Hindlimb muscle (tissue), 1 donor: ENCODE data around the gene YEATS2. TPM values are rescaled to one million over a fixed set of nuclear protein-coding genes. Genes with fewer than 3 reads are reported as not detected.
"Not testable (repeated sequence)": the region's sequence is repeated elsewhere in the genome, so short reads cannot be mapped to it uniquely, and the experiment has no call there.

Experiments
- DNase-seq: peaks from one replicate; pipeline ENCODE4 v3.0.0-alpha.2; 2013
- polyA plus RNA-seq: library from polyadenylated mRNA; unstranded; fragments of 120-200 nt; gene quantifications from one replicate; pipeline ENCODE4 v1.2.1, GENCODE V29; 2013; ENCODE audit not compliant: insufficient read length

The YEATS2 gene
- polyA plus RNA-seq, 1 donor, result 32.8 TPM

DNA sequence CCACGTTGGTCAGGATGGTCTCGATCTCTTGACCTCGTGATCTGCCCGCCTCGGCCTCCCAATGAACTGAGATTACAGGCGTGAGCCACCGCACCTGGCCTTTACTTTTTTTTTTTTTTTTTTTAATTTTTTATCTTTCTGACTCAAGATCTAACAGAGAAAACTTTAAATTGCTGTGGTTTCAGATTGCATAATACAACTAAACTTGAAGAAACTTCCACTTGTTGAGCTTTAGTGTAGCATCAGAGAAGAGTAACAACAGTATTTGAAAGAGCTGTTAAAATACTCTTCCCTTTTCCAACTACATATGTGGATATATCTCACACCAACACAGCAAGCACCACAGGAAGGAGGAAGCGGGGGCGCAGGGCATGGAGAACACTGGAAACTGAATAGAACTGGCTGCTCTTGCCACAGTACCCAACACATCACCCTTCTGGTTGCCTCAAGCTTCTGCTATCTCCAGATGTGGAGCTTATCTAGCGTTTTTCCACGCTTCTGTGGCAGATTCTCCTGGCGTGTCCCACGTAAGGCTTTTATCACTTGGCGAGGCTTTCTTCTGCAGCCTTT lies 82.4 kb downstream of the YEATS2 start:
- DNase-seq, result no peak

DNA sequence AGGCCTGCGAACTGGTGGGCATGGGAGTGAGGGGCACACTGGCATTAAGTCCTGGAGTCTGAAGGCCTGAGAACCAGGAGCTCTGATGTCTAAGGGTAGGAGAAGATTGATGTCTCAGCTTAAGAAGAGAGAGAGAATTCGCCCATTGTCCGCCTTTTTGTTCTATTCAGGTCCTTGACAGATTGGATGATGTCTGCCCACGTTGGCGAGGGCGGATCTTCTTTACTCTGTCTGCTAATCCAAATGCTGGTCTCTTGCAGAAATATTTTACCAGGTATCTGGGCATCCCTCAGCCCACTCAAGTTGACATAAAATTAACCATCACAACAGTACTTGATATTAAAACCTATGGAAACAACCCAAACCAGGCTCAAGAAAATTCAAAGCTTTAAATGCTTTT lies 83.6 kb downstream of the YEATS2 start:
- no peak for DNase-seq

DNA sequence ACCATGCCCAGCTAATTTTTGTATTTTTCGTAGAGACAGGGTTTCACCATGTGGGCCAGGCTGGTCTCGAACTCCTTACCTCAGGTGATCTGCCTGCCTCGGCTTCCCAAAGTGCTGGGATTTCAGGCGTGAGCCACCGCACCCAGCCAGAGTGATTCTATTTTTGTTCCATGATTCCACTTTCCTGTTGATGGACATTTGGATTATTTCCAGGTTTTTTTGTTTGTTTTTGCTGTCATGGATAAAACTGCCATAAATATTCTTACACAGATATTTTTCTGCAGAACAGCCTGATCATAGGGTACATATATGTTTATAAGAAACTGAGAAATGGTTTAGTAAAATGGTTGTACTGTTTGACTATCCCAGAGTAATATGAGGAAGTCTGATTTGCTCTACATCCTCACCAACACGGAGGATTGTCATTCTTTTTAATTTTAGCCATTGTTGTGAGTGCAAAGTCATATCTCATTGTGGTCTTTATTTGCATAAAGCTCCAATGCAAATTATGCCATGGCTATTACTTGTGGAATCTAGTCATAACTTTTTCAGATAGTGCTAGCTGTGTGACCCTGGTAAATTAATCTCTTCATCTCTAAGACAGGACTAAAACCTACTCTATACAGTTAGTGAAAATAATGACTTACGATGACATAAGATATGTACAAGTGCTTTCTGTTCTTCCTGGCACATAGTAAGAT lies 85.1 kb downstream of the YEATS2 start:
- no peak for DNase-seq

DNA sequence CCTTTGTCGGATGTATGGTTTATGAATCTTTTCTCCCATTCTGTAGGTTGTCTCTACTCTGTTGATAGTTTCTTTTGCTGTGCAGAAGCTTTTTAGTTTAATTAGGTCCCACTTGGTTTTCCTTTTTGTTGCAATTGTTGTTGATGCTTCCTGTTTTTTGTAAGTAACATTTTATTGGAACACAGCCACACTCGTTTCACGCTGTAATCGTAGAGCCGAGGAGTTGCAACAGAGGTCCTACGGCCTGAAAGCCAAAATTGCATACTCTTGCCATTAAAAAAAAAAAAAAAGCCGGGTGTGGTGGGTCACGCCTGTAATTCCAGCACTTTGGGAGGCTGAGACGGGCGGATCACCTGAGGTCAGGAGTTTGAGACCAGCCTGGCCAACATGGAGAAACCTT lies 86.9 kb downstream of the YEATS2 start:
- DNase-seq, result not testable (repeated sequence)

DNA sequence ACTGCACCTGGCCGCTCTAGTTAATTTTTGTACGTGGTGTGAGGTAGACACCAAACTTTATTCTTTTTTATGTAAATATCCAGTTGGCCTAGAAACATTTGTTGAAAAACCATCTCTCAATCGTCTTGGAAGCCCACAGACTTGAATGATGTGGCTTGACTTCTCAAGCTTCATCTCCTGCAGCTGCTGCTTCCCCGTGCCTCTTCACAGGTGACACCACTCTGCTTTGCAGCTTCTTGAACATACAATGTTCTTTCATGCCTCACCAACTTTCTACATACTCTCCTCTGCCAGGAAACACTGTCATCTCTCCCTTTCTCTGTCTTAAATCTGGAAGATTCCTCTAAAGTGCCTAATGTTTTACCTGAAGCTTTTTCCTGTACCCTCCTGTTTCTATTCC lies 92.2 kb downstream of the YEATS2 start:
- DNase-seq, result no peak

DNA sequence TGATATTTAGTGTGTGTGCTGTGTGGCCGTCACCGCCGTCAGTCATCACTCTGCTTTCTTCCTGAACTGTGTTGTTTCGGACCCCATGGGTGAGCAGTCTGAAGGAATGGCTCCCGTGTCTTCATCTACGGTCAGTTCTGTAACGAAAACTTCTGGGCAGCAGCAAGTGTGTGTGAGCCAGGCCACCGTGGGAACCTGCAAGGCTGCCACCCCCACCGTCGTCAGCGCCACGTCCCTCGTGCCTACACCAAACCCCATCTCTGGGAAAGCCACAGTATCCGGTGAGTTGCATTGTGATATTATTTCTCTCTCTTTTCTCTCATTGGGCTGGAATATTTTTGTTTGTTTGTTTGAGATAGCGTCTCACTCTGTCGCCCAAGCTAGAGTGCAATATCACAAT lies 93.1 kb downstream of the YEATS2 start:
- no peak for DNase-seq

DNA sequence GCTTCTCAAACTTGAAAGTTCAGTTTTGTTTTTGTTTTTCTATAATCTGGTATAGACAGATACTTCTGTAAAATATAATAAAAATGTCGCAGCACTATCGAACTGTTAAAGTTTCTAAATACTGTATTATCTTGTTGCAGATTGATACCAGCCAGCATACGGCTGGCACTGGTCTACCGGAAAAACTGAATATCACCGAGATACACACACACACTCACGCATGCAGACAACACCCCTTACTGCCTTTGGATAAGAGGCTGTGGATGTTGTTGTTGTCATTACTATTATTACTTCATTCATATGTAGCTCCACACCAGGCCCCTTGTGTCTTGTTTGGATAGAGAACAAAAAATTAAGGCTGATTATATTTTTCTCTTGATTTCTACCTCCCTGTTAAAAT lies 95.4 kb downstream of the YEATS2 start:
- DNase-seq, result no peak

DNA sequence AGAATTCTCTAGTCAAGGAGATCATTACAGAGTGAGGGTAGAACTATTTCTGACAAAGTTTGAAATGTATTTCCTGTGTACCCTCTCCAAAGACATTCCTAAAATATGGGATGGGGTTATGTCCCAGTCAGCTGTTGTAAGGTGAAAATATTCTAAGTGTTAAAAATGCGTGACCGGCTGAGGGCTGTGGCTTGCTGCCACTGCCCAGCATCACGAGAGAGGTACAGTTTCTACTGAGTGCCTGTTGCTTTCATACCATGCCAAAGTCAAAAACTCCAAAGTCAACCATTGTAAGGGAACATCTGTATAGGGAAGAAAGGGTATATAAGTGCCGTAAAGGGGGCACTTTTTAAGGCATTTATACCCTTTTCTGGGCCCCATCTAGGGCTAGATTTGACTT lies 96.9 kb downstream of the YEATS2 start:
- DNase-seq, result no peak

DNA sequence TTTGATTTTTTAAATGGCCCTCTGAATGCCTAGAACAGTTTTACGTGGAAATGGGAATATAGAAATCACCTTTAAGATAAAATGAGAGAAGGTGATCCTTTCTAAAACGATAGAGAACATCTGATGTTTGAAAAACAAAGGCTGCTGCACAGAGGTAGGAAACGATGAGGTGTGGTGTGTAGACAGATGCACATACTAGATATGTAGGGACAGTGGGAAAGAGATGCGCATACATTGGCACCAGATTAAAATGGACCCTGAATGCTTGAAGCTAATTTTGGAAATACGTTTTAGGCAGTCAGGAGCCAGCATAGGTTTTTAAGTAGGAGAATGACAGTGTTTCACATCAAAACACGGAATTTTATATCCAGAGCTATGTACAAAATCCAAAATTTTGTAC lies 98.8 kb downstream of the YEATS2 start:
- no peak for DNase-seq

DNA sequence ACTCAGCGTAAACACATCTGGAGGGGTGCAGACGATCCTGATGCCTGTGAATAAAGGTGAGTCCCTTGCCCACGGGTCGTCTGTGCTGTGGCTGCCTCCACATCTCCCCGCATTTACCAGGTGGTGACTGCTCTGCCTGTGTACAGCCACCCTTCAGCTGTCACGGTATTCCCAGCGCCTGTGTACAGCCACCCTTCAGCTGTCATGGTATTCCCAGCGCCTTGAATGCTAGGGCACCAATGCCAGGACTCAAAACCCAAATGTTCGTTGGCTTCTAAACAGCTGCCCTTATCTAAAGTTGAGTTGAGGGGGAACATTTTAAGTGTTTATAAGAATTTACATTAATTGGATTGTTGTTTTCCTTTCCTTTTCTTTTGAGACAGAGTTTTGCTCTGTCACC lies 100.4 kb downstream of the YEATS2 start:
- DNase-seq, result no peak

DNA sequence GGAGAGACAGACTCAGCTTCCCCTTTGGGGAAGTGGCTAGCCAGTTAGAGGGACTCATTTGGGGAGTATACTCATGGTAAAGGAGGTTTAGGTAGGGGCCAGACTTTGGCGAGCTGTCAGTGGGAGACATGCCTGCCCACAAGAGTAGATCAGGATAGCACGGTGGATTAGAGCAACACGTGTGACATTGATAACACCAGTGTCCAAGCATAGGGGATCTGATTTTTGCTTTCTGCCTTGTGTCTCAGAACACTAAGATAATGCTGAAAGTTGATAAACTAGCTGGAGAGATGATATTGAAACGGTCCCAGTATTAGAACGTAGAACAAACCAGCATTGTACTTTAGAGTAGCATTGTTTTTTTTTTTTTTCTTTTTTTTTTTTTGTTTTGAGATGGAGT lies 101.9 kb downstream of the YEATS2 start:
- DNase-seq, result no peak

DNA sequence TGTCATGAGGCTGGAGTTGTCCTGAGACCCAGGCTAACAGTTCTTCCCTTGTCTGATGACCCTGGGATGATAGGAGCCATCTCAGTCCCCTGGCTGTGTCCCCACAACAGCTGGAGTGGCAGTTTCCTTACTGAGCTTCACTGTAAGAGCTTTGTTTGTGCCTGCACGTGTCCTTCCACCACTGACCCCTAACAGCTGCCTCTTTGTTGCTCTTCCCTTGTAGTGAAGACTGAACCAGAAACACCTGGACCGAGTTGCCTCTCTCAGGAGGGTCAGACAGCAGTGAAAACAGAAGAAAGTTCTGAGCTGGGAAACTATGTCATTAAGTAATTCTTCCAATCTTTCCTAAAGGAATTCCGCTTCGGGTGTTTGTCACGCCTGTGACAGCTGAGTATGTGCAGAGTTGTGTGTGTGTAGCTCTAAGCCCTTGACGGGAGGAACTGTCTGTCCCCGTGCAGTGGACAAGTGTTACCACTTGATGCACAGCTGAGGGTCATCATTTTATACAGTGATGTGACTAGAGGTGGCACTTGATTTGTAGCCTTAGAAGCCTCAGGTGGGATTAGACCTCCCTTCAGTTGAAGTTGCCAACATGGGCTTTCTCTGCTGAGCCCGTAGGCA lies 102.8 kb downstream of the YEATS2 start:
- DNase-seq, result peak; percentile 17

DNA sequence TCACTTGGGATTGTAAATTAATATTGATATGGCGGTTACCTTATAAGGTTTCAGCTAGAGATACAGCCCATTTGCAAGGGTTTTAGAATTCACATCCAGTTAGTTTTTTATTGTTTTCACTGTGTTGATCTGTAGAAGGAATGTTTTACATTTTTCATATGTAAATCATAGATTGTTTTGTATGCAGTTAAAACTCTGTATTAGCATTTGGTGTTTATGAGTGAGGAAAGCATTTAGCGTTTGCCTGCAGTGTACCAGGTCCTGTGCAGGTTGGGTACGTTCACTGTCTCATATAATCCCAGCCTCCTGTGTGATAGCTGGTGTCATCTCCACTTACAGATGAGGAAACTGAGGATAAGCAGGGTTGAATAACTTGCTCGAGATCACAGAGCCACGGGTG lies 104.0 kb downstream of the YEATS2 start:
- DNase-seq, result no peak

DNA sequence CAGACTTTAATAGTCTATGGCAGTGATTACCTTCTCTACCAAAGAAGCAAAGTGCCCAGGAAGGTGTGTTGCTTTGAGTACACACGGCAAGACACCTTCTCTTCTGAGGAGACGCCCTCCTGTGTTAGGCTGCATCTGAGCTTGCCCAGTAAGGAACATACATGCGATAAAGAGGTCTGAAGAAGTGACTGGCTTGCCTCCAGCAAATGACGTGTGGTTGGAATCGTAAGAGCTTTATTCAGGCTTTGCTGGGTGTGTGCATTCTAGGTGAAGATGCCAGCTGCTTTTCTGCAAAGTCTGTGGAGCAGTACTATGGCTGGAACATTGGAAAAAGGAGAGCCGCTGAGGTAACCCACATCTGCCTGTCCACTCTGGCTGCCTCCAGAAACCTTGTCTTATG lies 105.4 kb downstream of the YEATS2 start:
- DNase-seq, result no peak

DNA sequence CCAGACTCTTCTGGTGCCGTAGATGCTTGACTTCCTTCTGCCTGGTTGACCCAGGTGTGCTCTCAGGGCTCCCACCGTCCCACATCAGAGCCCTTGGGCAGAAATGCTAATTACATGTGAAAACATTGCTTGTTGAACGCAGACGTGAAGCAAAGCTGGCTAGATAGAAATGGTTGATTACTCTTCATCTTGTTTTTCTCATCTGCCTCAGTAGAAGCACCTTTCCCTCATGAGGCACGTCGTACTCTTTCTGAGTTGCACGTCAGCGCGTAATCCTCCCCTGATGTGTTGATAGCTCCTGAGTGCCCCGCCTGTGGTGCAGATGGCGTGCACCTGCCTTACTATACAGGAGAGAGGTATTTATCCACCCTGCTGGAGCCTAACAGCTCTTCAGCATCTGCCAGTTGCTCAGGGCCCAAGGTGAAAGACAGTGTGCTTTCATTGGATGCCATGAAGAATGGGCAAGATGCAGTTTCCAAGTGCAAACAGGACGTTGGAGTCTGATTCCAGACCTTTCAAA lies 109.7 kb downstream of the YEATS2 start:
- no peak for DNase-seq

DNA sequence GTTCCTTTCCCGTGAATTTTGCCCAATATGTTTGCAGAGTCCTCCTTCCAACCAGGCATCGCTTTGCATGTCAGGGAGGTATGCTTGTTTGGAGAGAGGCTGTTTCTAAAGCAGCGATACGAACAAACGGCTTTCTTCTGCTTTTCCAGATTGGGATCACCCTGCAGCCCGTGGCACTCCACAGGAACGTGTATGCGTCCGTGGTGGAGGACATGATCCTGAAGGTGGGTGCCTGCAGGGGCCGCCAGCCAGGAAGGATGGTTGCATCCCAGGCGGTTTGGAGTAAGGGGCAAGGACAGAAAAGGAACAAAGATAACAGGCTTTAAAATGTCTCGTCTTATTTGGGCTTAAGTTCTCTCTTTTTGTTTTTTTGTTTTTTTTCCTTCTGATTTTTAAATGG lies 110.3 kb downstream of the YEATS2 start:
- no peak for DNase-seq

DNA sequence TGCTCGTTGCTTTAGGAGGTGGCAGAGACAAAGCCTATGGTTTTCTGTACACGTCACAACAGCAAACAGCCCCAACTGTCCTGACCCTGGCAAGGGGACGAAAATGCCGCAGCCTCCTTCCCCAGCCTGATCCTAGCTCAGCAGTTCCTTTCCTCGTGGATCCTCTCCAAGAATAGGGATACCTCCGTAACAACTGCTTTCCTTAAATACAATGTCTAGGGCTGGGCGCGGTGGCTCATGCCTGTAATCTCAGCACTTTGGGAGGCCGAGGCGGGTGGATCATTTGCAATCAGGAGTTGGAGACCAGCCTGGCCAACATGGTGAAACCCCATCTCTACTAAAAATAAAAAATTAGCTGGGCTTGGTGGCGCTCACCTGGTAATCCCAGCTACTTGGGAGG lies 110.8 kb downstream of the YEATS2 start:
- DNase-seq, result no peak

DNA sequence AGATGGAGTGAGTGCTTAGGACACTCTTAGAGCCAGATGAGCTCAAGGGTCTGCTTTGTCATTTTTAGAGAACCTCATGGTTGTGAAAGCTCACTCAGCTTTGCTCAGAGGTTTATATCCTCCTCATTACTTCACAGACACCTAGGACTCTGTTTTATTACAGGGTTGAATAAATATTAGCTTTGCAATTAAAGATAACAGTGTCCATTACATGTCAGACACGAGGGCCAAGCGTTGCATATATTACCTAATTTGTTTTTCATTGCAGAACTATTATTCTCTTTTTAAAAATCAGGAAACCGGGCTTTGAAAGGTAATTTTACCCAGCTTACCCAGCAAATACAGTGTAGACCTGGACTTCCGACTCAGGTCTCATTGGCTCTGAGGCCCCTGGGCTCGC lies 111.7 kb downstream of the YEATS2 start:
- DNase-seq, result no peak

DNA sequence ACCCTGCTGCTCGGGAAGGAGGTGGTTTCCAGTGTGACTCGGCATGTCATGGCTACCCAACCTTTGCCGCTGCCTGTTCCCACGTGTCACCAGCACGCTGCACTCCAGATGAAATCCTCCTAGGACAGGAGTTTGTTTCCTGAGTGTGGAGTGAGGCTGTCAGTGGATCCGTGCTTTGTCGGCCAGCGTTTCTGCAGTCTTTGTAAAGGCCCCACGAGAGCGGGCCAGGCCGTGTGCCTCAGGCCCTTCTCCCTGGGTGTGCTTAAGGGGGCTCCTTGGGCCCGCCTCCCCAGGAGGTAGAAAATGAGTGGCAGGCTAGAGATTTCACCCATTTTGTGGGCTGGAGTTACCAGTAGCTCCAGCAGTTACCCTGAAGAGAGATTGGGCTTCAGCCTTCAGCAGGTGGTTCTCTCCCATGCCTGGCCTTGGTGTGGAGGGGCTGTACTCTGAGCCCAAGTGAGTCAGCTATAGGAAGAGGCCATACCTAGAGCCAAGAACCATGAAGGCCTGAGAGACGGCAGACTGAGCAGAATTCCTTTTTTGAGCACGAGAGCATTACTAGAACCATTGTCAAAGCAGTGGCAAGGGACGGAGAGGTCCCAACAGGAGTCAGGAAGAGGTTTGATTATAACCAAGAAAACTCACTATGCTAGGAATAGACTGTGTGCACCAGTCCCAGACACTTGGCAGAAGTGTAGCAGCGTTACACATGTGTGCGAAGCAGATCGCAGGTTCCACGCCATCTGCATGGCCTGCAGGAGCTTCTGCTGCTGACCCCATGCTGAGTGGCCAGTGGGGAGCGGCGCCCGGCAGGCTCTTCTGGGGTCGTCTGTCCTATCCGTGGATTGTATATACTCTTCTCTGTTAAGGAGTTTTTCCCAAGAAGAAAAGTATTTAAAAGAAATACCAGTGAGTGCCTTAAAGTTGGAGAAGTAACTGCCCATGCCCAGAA lies 113.3 kb downstream of the YEATS2 start:
- no peak for DNase-seq

DNA sequence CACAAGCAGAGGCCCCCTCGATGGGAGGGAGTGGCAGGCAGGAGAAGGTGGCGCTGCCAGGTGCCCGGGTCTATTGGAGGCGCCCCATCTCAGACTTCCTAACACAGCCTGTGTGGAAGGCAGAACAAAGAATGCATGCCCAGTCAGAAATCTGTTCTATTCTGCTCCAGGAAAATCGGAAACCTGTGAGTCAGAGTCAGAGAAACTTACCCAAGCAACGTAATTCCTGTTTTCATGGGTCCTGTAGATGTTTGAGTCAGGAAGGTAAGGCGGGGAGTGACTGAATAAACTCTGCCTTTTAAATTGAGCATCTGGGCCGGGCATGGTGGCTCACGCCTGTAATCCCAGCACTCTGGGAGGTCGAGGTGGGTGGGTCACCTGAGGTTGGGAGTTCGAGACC lies 114.0 kb downstream of the YEATS2 start:
- no peak for DNase-seq

DNA sequence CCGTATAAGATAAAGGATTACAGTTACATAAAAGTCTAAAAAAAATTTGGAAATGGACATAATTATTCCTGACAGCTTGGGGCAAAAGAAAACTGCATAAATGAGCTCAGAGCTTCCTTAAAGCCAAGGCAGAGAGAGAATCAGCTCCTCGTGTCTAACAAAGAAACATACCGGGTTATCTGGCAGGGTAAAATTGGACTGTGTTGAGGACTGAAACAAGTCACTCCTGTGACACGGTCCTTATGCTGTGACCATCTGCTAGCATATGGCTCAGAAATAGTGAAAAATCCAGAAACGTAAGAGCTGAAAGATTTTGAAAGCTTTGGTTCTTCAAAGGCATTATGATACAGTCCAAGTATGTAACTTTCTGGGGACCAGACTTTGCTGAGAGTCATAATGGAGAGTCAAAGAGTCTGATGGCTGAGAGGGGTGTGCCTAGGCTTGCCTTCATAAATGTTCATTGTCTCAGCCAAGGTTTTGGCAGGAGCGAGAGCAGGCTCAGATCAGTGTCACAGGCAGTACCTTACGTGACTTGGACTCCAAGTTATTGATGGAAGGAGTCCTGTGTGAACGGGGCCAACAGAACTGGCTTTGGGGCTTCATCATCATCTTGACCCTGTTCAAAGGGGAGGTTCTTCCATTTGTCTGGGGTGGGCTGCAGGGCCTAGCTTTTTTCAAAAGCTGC lies 115.3 kb downstream of the YEATS2 start:
- no peak for DNase-seq

DNA sequence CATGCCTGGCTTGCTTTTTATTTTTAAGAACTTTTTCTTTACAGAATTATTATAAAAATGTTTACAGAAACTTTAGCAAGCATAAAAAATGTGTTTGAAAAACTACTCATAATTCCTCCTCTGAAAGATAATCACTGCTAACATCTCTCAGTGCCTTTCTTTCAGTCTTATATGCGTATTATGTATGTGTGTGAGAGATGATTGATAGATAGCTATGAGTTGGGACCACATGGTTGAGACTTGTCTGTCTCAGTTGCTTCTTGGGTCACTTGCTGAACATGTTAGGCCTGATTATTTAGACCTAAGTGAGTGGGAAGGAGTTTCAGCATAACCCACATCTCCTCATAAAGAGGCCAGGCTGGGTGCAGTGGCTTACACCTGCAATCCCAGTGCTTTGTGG lies 116.6 kb downstream of the YEATS2 start:
- DNase-seq, result no peak
